ENCODE measurements around the gene ATRNL1.

GRCh38 chr10:115914475-115914874 is 821.3 kb downstream of the ATRNL1 start:
- TF ChIP-seq CTCF (IDR thresholded peaks at IDR 0.05; ENCODE audit: poor library complexity, severe bottlenecking) (no peak), REST (IDR thresholded peaks at IDR 0.05; ENCODE audit: borderline replicate concordance) (no peak), TAF1 (IDR thresholded peaks at IDR 0.05; ENCODE audit: low read depth) (no peak), POLR2AphosphoS5 (IDR thresholded peaks at IDR 0.05) (no peak), EP300 (conservative IDR thresholded peaks at IDR 0.05; ENCODE audit: poor library complexity, severe bottlenecking) (no peak), SMC3 (conservative IDR thresholded peaks at IDR 0.05; ENCODE audit: poor library complexity) (no peak), EZH2 (IDR thresholded peaks at IDR 0.05; ENCODE audit: borderline replicate concordance, insufficient read depth, low read length, poor library complexity, severe bottlenecking) (no peak), RAD21 (conservative IDR thresholded peaks at IDR 0.05) (no peak), MXI1 (conservative IDR thresholded peaks at IDR 0.05; ENCODE audit: poor library complexity, severe bottlenecking) (no peak)
